ENCODE results near the gene C6orf52. TPM values are rescaled to one million over a fixed set of nuclear protein-coding genes. Genes with fewer than 3 reads are reported as not detected.

C6orf52 gene
- total RNA-seq, 1 donor from 2014 or later = 0.45 TPM

- Histone ChIP-seq H3K9me3 (ENCODE audit: low read depth) (no peaks in the 10 kb centered on the region), H3K36me3 (no peaks in the 10 kb centered on the region), H3K9ac (no peak overlapping the region), H3K4me2 (no peak overlapping the region), H3K27me3 (no peaks in the 10 kb centered on the region), H3K4me3 (no peak overlapping the region), H3K79me2 (ENCODE audit: low read depth) (no peaks in the 10 kb centered on the region), H3K4me1 (no peaks in the 10 kb centered on the region), H3K27ac (peak overlapping the region; percentile 37), H3F3A (ENCODE audit: low read depth) (peaks cover 8% of the 10 kb centered on the region), H4K20me1 (ENCODE audit: low read depth) (no peaks in the 10 kb centered on the region), H2AFZ (replicated peaks) (no peak overlapping the region)
- Mint-ChIP-seq H3K4me3 (no peak overlapping the region), H3K4me1 (no peaks in the 10 kb centered on the region), H3K9me3 (no peaks in the 10 kb centered on the region), H3K36me3 (peaks cover 24% of the 10 kb centered on the region), H3K27me3 (ENCODE audit: insufficient read depth, low read depth) (no peaks in the 10 kb centered on the region), H3K27ac (no peak overlapping the region)
- TF ChIP-seq EZH2phosphoT487 (IDR thresholded peaks at IDR 0.05) = no peak
- TF ChIP-seq EZH2 (IDR thresholded peaks at IDR 0.05) = no peak
- no peak for TF ChIP-seq CTCF (IDR thresholded peaks at IDR 0.05)
- DNase-seq (ENCODE audit: low spot score) = no peak
These were observed 38.8 kb upstream of the C6orf52 start for GRCh38 chr6:10733151-10733715.

- Mint-ChIP-seq H3K4me1 (peaks cover 4% of the 10 kb centered on the region), H3K27me3 (ENCODE audit: insufficient read depth, low read depth) (no peaks in the 10 kb centered on the region), H3K9me3 (no peaks in the 10 kb centered on the region), H3K4me3 (no peak overlapping the region), H3K27ac (no peak overlapping the region), H3K36me3 (peaks cover 38% of the 10 kb centered on the region)
- Histone ChIP-seq H2AFZ (replicated peaks) (no peak overlapping the region), H3K4me1 (no peaks in the 10 kb centered on the region), H3F3A (ENCODE audit: low read depth) (peaks cover 8% of the 10 kb centered on the region), H3K9ac (no peak overlapping the region), H3K27me3 (no peaks in the 10 kb centered on the region), H3K4me2 (no peak overlapping the region), H3K4me3 (no peak overlapping the region), H3K9me3 (ENCODE audit: low read depth) (no peaks in the 10 kb centered on the region), H4K20me1 (ENCODE audit: low read depth) (no peaks in the 10 kb centered on the region), H3K27ac (no peak overlapping the region), H3K79me2 (ENCODE audit: low read depth) (peaks cover 14% of the 10 kb centered on the region), H3K36me3 (no peaks in the 10 kb centered on the region)
- DNase-seq (ENCODE audit: low spot score) = no peak
- TF ChIP-seq EZH2 (IDR thresholded peaks at IDR 0.05) (no peak), EZH2phosphoT487 (IDR thresholded peaks at IDR 0.05) (no peak), CTCF (IDR thresholded peaks at IDR 0.05) (no peak)
These were observed 35.8 kb upstream of the C6orf52 start for GRCh38 chr6:10730254-10730653.

- Mint-ChIP-seq H3K36me3 (peaks cover 27% of the 10 kb centered on the region), H3K4me3 (peak overlapping the region; percentile 68), H3K4me1 (peaks cover 34% of the 10 kb centered on the region), H3K9me3 (no peaks in the 10 kb centered on the region), H3K27me3 (ENCODE audit: insufficient read depth, low read depth) (no peaks in the 10 kb centered on the region), H3K27ac (peak overlapping the region; percentile 27)
- Histone ChIP-seq H3F3A (ENCODE audit: low read depth) (peaks cover 19% of the 10 kb centered on the region), H3K9ac (no peak overlapping the region), H3K36me3 (no peaks in the 10 kb centered on the region), H3K27ac (peak overlapping the region; percentile 49), H3K9me3 (ENCODE audit: low read depth) (no peaks in the 10 kb centered on the region), H3K79me2 (ENCODE audit: low read depth) (peaks cover 37% of the 10 kb centered on the region), H2AFZ (replicated peaks) (no peak overlapping the region), H3K4me2 (peak overlapping the region; percentile 83), H3K4me1 (peaks cover 14% of the 10 kb centered on the region), H3K27me3 (no peaks in the 10 kb centered on the region), H4K20me1 (ENCODE audit: low read depth) (peaks cover 6% of the 10 kb centered on the region), H3K4me3 (no peak overlapping the region)
- TF ChIP-seq EZH2phosphoT487 (IDR thresholded peaks at IDR 0.05) (no peak), CTCF (IDR thresholded peaks at IDR 0.05) (no peak), EZH2 (IDR thresholded peaks at IDR 0.05) (no peak)
- no peak for DNase-seq (ENCODE audit: low spot score)
These were observed 31.3 kb upstream of the C6orf52 start for GRCh38 chr6:10725716-10726115.

Measured in neural progenitor cell (in vitro differentiated cells).